Central memory CD8-positive, alpha-beta T cell (primary cell): Measurements from ENCODE around the gene EEF1AKMT1.
A peak's percentile ranks its signal among the peaks of the same experiment; 100 is the strongest.

Experiments
- ATAC-seq: fragments of 150-1000 bp; cut with Tn5 transposase; replicated peaks from 2 replicates; pipeline ENCODE4 v1.10.0; 2022; ENCODE audit warnings: mild to moderate bottlenecking, moderate FRiP score, moderate number of reproducible peaks; ENCODE audit not compliant: poor library complexity, severe bottlenecking; ENCODE audit errors: extremely low read depth
- DNase-seq, 2 donors: peaks; one replicate each; pipeline ENCODE4 v3.0.0; 2021; ENCODE audit warnings: low spot score in 2 of 2
- H3K27ac Mint-ChIP-seq: one replicate; pipeline ENCODE4 v1.8.0; 2022; ENCODE audit warnings: low read depth, mild to moderate bottlenecking, moderate library complexity, mixed read lengths
- H3K27me3 Mint-ChIP-seq: one replicate; pipeline ENCODE4 v1.8.0; 2022; ENCODE audit warnings: mixed read lengths
- H3K36me3 Mint-ChIP-seq: one replicate; pipeline ENCODE4 v1.8.0; 2022; ENCODE audit warnings: mild to moderate bottlenecking, moderate library complexity, mixed read lengths; ENCODE audit not compliant: insufficient read depth
- H3K4me1 Mint-ChIP-seq: one replicate; pipeline ENCODE4 v1.8.0; 2022; ENCODE audit warnings: mixed read lengths
- H3K4me3 Mint-ChIP-seq: one replicate; pipeline ENCODE4 v1.8.0; 2022; ENCODE audit warnings: mild to moderate bottlenecking, moderate library complexity, mixed read lengths
- H3K9me3 Mint-ChIP-seq: one replicate; pipeline ENCODE4 v1.8.0; 2022; ENCODE audit warnings: mixed read lengths

The EEF1AKMT1 gene

GRCh38 chr13:20798027-20798426 is 24.3 kb upstream of the EEF1AKMT1 start:
- Mint-ChIP-seq H3K4me3 (no peak overlapping the region), H3K9me3 (no peaks in the 10 kb centered on the region), H3K36me3 (peaks cover 44% of the 10 kb centered on the region), H3K4me1 (peaks cover 7% of the 10 kb centered on the region), H3K27ac (peak overlapping the region; percentile 72), H3K27me3 (no peaks in the 10 kb centered on the region)
- DNase-seq = no peak
- ATAC-seq = no peak

DNA sequence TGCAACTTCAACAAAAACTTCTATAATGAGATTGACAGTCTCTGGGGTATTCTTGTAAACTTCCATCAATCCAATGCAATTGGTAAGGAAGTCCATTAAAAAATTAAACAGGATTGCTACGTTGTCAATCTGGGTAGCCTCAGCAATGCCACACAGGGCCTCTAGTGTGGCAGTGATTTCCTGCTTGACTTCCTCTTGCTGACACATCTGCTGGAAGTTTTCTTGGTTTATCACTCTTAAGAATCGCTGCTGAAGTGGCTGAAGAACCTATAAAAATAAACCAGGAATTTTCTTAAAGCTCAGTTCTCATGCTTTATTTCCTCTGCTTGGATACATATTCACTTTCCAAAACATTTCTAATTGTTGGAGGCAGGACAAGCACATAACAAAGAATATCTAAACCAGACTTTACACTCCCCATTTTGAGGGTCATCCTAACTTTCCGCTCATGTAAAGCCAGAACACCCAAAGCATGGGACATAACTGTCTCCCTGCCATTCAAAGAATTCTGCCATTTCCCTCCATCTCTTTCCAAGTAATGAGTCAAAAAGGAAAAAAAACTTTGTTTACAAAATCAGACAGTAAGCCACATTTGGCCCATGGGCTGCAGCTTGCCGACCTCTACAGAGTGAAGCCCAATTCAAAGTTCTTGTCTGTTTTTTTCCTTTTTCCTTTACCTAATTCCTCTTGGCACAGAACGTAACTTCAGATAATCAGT is 23.2 kb upstream of the EEF1AKMT1 start:
- peaks cover 7% of the 10 kb centered on the region for H3K4me1 Mint-ChIP-seq
- H3K4me3 Mint-ChIP-seq = no peak overlapping the region
- peaks cover 44% of the 10 kb centered on the region for H3K36me3 Mint-ChIP-seq
- H3K27ac Mint-ChIP-seq = no peak overlapping the region
- ATAC-seq = no peak
- H3K27me3 Mint-ChIP-seq = no peaks in the 10 kb centered on the region
- H3K9me3 Mint-ChIP-seq = no peaks in the 10 kb centered on the region
- DNase-seq = no peak

GRCh38 chr13:20789665-20790064 is 15.9 kb upstream of the EEF1AKMT1 start:
- Mint-ChIP-seq H3K4me1 (no peaks in the 10 kb centered on the region), H3K4me3 (no peak overlapping the region), H3K9me3 (no peaks in the 10 kb centered on the region), H3K27ac (no peak overlapping the region), H3K27me3 (no peaks in the 10 kb centered on the region), H3K36me3 (peaks cover 26% of the 10 kb centered on the region)
- DNase-seq (no peak), ATAC-seq (no peak)

GRCh38 chr13:20788312-20788711 is 14.6 kb upstream of the EEF1AKMT1 start:
- peaks cover 23% of the 10 kb centered on the region for H3K36me3 Mint-ChIP-seq
- no peaks in the 10 kb centered on the region for H3K4me1 Mint-ChIP-seq
- ATAC-seq (no peak), DNase-seq (no peak)
- no peaks in the 10 kb centered on the region for H3K9me3 Mint-ChIP-seq
- no peak overlapping the region for H3K27ac Mint-ChIP-seq
- H3K4me3 Mint-ChIP-seq = no peak overlapping the region
- H3K27me3 Mint-ChIP-seq = no peaks in the 10 kb centered on the region

- Mint-ChIP-seq H3K27ac (no peak overlapping the region), H3K36me3 (peaks cover 21% of the 10 kb centered on the region), H3K4me3 (no peak overlapping the region), H3K27me3 (no peaks in the 10 kb centered on the region), H3K4me1 (no peaks in the 10 kb centered on the region), H3K9me3 (no peaks in the 10 kb centered on the region)
- ATAC-seq (no peak), DNase-seq (no peak)
Observed at GRCh38 chr13:20787180-20787579, 13.4 kb upstream of the EEF1AKMT1 start.

GRCh38 chr13:20782116-20782708 is 8.5 kb upstream of the EEF1AKMT1 start:
- no peaks in the 10 kb centered on the region for H3K27me3 Mint-ChIP-seq

DNA sequence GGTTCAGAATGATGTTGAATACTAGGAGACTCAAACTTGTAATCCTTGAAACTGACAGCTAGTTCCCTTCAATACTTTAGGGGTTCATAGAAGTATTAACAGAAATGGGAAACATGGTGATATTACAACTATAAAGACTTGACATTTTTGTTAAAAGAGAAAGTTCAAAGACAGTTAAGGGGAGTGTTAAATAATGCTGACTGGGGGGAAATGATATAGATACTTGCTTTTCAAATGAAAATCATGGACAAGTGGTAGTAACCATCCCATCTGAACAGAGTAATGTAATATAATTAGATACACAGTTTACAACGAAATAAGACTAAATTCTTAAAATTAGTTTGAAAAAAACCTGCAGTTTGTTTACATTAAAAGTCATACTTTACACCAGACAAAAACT is 6.6 kb upstream of the EEF1AKMT1 start:
- Mint-ChIP-seq H3K27me3 (no peaks in the 10 kb centered on the region), H3K9me3 (no peaks in the 10 kb centered on the region)
- ATAC-seq = no peak

More at GRCh38 chr13:20782116-20782708, 8.5 kb upstream of the EEF1AKMT1 start:
- ATAC-seq (no peak), DNase-seq (no peak)
- Mint-ChIP-seq H3K4me3 (no peak overlapping the region), H3K4me1 (no peaks in the 10 kb centered on the region), H3K27ac (no peak overlapping the region), H3K36me3 (peaks cover 15% of the 10 kb centered on the region), H3K9me3 (no peaks in the 10 kb centered on the region)

DNA sequence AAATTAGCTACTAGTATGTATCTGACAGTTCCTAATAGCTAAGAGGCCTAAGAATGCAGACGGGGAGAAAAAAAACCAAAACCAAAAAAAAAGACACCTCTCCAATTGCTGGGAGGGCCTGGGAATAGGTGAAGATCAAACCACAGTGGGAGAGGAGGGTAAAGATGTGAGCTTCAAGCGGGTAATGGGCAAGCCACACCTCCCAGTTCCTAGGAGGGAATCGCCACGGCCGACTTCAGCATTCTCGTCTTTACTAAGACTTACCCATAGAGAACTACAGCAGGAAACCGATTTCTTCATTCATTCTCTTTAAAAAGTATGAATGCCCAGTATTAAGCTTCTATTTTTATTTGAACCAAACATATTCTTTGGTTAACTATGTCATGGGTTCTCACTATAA is 5.6 kb upstream of the EEF1AKMT1 start:
- H3K27me3 Mint-ChIP-seq = no peaks in the 10 kb centered on the region
- H3K27ac Mint-ChIP-seq = no peak overlapping the region
- no peaks in the 10 kb centered on the region for H3K4me1 Mint-ChIP-seq
- peaks cover 7% of the 10 kb centered on the region for H3K36me3 Mint-ChIP-seq
- no peaks in the 10 kb centered on the region for H3K9me3 Mint-ChIP-seq
- ATAC-seq (no peak), DNase-seq (no peak)
- H3K4me3 Mint-ChIP-seq = no peak overlapping the region

More for the DNA sequence above, 6.6 kb upstream of the EEF1AKMT1 start:
- peaks cover 12% of the 10 kb centered on the region for H3K36me3 Mint-ChIP-seq
- H3K27ac Mint-ChIP-seq = no peak overlapping the region
- DNase-seq = no peak
- no peak overlapping the region for H3K4me3 Mint-ChIP-seq
- no peaks in the 10 kb centered on the region for H3K4me1 Mint-ChIP-seq

- Mint-ChIP-seq H3K9me3 (no peaks in the 10 kb centered on the region), H3K4me1 (peaks cover 8% of the 10 kb centered on the region), H3K27ac (no peak overlapping the region), H3K4me3 (no peak overlapping the region), H3K27me3 (no peaks in the 10 kb centered on the region), H3K36me3 (peaks cover 13% of the 10 kb centered on the region)
- DNase-seq (no peak), ATAC-seq (no peak)
Observed at GRCh38 chr13:20778311-20778710, 4.5 kb upstream of the EEF1AKMT1 start.

GRCh38 chr13:20776751-20777150 is 3.0 kb upstream of the EEF1AKMT1 start:
- peaks cover 15% of the 10 kb centered on the region for H3K36me3 Mint-ChIP-seq
- DNase-seq = no peak
- no peaks in the 10 kb centered on the region for H3K9me3 Mint-ChIP-seq
- H3K4me3 Mint-ChIP-seq = no peak overlapping the region
- H3K27ac Mint-ChIP-seq = no peak overlapping the region
- no peaks in the 10 kb centered on the region for H3K27me3 Mint-ChIP-seq
- ATAC-seq = no peak
- H3K4me1 Mint-ChIP-seq = peaks cover 20% of the 10 kb centered on the region

DNA sequence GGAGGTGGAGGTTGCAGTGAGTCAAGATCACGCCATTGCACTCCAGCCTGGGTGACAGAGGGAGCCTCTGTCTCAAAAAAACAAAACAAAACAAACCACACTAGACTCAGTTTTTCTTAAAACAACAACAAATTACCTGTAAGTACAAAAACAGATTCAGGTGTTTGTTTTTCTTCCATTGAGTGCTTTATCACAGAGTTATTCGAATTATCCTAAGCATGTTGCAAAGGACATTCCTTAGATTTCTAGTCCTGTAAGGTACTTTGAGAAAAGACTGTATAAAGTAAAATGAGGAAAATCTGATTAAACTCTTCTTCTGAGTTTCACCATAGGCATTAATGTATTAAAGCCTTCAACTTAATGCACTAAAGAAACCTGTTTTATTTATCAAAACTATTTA is 2.2 kb upstream of the EEF1AKMT1 start:
- Mint-ChIP-seq H3K9me3 (no peaks in the 10 kb centered on the region), H3K27me3 (no peaks in the 10 kb centered on the region), H3K36me3 (peaks cover 15% of the 10 kb centered on the region), H3K4me1 (peaks cover 24% of the 10 kb centered on the region), H3K4me3 (no peak overlapping the region), H3K27ac (no peak overlapping the region)
- DNase-seq (no peak), ATAC-seq (no peak)

DNA sequence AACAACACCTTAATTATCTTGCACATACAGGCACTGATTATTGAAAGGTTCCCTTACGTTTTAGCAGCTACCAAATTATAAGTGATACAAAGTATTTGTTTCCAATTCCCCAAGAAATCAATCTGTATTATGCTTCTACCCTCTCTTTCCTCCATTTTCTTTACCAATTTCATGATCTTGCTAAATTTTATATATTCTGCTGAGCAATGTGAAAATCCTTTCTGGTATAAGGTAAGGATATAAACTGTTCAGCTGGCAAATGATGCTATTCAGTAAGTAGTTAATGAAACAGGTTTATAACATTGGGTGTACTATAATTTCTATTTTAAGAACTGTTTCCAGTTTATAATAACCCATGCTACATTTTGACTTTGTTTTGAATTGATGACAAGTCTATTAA is 985 bp upstream of the EEF1AKMT1 start:
- DNase-seq = no peak
- Mint-ChIP-seq H3K27ac (peak overlapping the region; percentile 99), H3K27me3 (no peaks in the 10 kb centered on the region), H3K9me3 (peaks cover 4% of the 10 kb centered on the region), H3K4me1 (peaks cover 27% of the 10 kb centered on the region), H3K4me3 (peak overlapping the region; percentile 90), H3K36me3 (peaks cover 22% of the 10 kb centered on the region)
- no peak for ATAC-seq

DNA sequence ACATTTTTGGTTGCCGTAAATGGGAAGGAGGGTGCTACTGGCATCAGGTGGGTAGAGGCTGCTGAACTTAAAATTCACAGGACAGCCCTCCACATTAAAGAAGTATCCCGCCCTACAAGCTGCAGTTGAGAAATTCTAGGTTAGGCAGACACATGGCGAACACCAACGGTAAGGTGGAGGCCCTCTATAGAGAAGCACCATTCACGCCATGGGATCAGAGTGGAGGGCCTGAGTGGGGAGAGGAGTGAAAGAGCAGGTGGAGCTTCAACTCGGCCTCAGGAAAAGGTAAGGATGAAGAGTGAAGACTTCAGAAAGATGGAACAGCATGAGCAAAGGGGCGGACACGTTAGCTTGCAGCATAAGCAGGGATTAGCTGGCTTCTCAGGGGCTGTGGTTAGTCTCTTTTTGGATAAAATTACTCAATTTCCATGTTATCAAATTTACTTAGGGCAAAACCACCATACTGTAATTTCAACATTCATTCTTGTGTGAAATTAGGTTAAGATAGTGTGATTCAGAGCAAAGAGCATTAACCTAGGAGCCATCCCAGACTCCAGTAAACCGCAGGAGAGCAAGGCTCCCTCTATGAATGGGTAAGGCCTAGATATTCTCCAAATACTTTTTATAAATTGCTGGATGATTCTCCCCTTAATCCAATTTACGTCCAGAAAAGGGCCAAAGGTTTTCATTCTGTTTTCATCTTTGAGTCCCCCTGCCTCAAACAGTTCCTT is 1.2 kb downstream of the EEF1AKMT1 start:
- no peak for DNase-seq
- H3K9me3 Mint-ChIP-seq = peaks cover 11% of the 10 kb centered on the region
- H3K4me1 Mint-ChIP-seq = peaks cover 31% of the 10 kb centered on the region
- H3K27me3 Mint-ChIP-seq = no peaks in the 10 kb centered on the region
- peaks cover 22% of the 10 kb centered on the region for H3K36me3 Mint-ChIP-seq
- no peak for ATAC-seq
- peak overlapping the region; percentile 90 for H3K4me3 Mint-ChIP-seq
- peak overlapping the region; percentile 99 for H3K27ac Mint-ChIP-seq
